Epidermal melanocyte (primary cell): Measurements from ENCODE around the gene SPIRE2.
"Not testable (repeated sequence)": the region's sequence is repeated elsewhere in the genome, so short reads cannot be mapped to it uniquely, and the experiment has no call there.

ENCODE experiments used
- DNase-seq: peaks from one replicate; pipeline ENCODE4 v3.0.0; 2011; ENCODE audit warnings: low spot score; ENCODE audit not compliant: insufficient read length

SPIRE2 gene

DNA sequence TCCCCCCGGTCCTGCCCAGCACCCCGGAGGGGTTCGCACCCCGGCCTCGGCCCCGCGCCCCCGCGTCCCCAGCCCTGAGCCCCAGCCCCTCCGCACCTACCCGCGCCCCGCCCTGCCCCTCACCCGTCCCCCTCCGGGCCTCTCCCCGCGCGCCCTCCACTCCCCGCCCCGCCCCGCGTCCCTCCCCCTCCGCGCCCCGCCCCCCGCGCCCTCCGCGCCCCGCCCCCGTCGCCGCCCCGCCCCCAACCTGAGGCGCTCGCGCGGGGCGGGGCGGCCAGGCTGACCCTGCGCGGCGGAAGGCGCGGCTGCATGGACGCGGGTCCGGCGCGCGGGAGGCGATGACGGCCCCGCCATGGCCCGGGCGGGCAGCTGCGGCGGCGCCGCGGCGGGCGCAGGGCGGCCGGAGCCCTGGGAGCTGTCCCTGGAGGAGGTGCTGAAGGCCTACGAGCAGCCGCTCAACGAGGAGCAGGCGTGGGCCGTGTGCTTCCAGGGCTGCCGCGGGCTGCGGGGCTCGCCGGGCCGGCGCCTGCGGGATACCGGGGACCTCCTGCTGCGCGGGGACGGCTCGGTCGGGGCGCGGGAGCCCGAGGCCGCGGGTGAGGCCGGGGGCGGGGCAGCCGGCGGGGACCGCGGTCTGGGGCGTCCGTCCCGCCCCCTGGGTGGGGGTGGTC, at the start of gene SPIRE2:
SPIRE2 (plus strand) TSS at position 277 of the 671 bp plus-strand sequence; CDS start at position 353, 76 bp downstream.
- no peak for DNase-seq

DNA sequence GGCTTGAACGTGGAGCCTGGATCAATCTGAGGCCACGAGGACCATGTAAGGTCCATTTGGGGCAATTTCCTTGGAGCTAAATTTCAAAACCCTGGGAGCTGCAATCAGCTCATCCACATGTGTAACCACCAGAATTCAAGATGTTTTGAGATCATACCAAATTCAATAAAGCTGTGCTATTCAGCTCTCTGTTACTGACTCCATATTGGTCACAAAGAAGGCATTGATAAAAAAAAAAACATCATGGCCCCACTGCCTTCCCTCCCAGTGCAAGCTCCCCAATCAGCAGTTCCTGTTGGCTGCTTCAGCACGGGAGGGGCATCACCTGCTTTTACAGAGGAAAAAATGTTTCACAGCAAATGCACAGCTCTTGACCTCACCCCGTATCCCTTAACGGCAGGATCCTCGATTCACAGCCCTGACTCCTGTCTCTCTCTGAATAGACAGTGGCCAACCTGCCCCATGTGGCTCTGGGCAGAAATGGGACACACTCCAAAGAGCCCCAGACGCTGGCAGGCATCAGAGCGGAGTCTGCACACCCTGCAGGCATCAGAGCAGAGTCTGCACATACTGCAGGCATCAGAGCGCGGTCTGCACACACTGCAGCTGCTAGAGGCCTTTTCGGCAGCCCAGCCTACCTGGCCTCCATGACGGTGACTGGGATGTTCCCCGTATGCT, 48.9 kb upstream of the SPIRE2 start:
- DNase-seq: peak; percentile 72

DNA sequence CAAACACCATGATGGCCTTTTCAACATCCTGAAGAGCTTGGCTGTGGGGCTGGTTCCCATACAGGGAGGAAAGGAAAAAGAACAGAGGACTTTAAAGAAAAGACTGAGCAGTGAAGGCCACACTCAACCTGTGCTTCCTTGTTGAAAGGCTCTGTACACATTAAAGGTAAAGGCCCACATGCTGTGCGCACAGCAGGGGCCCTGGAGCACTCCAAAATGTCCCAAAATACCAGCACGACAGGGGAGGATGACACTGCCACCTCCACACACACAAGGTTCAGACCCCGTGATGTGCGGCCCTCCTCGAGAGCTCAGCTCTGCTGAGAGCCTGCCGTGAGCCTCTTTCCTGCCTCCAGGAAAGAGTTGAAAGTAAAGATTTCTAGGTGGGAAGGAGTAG, 48.4 kb upstream of the SPIRE2 start:
- DNase-seq: no peak

GRCh38 chr16:89782489-89782888, 45.8 kb upstream of the SPIRE2 start:
- DNase-seq: no peak

GRCh38 chr16:89783952-89784351, 44.3 kb upstream of the SPIRE2 start:
- DNase-seq: not testable (repeated sequence)

DNA sequence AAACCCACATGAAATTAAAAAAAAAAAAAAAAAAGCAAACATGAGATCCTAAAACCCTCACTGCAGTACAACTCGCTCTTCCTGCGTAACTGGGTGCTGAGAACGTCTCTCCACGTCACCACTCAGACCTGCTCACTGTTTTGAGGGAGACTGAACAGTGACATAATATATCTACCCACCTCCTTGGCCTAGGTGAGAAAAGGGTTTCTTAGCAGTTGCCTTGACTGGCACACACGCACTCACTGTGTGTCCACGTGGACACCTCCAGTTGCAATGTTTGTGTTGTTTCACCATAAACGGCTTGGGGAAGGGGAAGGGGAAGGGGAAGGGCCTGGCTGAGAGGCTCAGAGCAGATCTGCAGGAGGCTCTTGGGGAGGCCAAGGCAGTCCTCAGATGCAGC, 43.9 kb upstream of the SPIRE2 start:
- no peak for DNase-seq

DNA sequence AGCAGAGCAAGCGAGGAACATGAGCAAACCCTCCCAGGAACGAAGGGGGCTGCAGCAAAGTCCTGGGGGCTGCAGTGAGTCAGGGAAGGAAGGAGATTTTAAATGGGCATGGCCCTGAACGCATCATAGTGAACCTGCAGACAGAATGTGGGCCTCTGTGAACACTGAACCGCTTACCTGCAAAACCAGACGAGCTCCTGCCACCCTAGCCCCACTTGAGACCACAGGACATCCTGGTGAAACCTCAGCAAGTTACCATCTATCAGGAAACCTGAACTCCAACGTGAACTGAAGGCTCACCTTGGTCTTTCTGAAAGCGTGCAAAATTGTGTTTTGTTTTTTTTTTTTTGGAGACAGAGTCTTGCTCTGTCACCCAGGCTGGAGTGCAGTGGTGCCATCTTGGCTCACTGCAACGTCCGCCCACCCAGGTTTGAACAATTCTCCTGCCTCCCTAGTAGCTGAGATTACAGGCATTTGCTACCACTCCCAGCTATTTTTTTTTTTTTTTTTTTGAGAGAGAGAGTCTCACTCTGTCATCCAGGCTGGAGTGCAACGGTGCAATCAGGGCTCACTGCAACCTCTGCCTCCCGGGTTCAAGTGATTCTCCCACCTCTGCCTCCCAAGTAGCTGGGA, 42.6 kb upstream of the SPIRE2 start:
- no peak for DNase-seq

DNA sequence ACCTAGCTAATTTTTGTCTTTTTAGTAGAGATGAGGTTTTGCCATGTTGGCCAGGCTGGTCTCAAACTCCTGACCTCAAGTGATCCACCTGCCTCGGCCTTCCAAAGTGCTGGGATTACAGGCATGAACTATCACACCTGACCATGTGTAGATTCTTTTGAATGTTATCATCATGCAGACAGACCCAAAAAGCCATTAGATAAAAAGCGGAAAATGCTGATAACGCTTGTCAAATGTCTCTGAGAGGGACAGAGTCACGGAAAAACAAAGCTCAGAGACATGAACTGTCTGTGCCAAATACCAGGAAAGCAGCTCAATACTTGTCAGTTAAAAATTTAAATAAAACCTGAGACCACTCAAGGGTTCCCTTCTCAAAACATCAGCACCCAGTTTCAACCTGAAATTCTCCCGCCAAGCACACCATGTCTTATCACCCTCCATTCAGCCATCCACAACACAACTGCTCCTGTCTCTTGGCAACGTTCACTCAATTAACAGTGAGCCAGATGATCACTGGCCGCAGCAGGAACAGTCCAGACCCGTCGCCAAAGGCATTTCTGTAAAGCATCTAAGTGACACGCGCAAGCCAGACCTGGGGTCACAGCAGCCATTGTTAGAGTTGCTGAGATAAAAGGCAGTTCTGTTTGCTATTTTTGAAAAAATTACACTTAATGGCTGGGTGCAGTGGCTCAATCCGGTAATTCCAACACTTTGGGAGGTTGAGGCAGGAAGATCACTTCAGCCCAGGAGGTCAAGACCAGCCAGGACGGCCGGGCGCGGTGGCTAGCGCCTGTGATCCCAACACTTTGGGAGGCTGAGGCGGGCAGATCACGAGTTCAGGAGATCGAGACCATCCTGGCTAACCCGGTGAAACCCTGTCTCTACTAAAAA, 41.6 kb upstream of the SPIRE2 start:
- no peak for DNase-seq

DNA sequence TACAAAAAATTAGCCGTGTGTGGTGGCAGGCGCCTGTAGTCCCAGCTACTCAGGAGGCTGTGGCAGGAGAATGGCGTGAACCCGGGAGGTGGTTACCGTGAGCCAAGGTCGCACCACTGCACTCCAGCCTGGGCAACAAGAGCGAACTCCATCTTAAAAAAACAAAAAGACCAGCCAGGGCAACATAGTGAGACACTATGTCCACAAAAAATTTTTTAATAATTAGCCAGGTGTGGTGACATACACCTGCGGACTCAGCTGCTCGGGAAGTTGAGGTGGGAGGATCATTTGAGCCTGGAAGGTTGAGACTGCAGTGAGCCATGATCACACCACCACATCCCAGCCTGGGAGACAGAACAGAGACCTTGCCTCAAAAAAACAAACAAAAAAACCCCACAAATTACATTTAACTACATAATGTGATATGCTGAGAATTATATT, 40.9 kb upstream of the SPIRE2 start:
- no peak for DNase-seq

- no peak for DNase-seq
Observed at GRCh38 chr16:89791278-89791995, 36.8 kb upstream of the SPIRE2 start.

DNA sequence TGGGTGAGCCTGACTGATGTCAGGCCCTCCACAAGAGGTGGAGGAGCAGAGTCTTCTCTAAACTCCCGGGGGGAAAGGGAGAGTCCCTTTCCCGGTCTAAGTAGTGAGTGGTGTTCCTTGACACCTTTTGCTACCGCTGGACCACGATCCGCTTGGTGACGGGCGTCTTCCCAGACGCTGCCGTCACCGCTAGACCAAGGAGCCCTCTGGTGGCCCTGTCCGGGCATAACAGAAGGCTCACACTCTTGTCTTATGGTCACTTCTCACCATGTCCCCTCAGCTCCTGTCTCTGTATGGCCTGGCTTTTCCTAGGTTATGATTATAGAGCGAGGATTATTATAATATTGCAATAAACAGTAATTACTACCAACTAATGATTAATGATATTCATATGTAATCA, 35.2 kb upstream of the SPIRE2 start:
- not testable (repeated sequence) for DNase-seq

- DNase-seq: no peak
Observed at GRCh38 chr16:89793955-89794354, 34.3 kb upstream of the SPIRE2 start.

- DNase-seq: no peak
Observed at GRCh38 chr16:89795676-89796075, 32.6 kb upstream of the SPIRE2 start.

DNA sequence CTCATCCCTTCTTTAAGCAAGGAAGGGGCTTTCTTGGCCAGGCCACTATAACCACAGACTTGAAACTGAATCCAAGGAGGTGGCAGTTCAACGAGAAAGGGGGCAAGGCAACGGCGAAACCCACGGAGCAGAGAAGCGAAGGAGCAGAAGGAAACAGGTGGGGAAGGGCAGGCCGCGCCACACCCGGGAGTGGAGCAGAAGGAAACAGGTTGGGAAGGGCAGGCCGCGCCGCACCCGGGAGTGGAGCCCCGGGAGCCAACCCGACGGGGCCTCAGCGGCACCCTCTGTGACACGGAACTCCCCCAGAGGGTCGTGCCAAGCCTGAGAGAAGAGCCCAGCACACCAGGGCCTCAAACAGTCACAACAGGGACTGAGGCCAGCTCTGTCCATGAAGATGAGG, 32.2 kb upstream of the SPIRE2 start:
- no peak for DNase-seq

DNA sequence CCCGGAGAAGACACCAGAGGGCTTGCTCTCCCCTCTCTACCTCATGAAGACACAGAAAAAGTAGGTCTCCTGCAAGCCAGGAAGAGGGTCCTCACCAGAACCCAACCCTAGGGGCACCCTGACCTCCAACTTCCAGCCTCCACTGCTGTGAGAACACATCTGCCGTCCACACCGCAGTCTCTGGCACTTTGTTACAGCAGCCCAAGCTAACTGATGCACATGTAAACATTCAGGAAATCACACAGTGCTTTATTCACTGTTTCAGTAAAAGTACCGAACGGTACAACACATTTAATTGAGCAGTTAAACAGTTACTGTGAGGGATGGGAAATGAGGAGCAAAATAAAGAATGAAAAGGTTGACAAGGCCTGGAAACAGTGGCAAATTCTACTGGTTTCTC, 30.1 kb upstream of the SPIRE2 start:
- no peak for DNase-seq

DNA sequence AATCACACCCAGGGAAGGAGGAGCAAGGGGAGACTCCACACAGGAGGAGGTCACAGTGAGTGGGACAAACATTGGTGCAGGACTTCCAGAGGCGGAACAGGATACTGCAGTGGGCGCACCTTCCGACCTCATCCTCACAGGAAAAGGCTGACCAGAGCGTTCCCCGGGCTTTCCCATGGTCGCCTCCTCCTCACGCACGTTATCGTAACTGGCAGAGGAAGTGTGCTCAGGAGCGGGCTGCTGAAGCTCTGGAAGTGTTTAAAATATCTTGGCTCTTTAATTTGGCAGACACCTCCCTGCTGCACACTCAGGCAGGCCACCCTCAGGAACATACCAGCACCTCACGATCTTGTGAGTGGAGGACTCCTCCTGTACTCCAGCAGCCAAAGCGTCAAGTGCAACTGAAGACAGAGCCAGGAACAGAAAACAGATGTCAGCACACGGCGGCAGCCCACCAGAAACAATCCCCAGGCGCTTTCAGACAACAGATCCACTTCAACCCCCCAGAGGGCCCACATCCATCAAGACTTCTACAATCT, 29.4 kb upstream of the SPIRE2 start:
- no peak for DNase-seq

- no peak for DNase-seq
Observed at GRCh38 chr16:89801800-89802199, 26.5 kb upstream of the SPIRE2 start.

DNA sequence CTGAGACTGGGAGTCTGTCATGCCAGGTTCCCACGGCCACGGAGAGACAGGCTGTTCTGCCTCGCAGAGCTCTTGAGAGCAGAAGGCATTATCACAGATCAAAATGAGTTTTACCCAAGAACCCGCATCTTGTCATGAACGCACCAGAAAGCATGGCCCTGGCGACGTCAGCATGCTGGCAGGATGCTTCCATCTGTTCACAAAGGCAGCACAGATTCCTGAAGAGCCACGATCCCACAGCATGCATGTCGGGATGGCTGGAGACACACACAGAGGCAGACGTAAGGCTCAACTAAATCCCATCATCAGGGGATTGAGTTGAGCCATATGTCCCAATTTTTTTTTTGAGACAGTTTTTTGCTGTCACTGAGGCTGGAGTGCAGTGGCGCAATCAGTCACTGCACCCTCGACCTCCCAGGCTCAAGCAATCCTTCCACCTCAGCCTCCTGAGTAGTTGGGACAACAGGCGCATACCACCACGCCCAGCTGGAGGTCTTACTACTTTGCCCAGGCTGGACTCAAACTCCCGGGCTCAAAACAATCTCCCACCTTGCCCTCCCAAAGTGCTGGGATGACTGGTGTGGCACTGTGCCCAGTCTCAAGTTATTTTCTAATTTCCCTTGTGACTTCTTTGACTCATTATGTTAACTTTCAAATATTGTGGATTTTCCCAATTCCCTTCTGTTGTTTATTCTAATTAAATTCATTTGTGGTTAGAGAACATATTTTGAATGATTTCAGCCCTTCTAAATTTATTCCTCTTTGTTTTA, 23.0 kb upstream of the SPIRE2 start:
- no peak for DNase-seq

DNA sequence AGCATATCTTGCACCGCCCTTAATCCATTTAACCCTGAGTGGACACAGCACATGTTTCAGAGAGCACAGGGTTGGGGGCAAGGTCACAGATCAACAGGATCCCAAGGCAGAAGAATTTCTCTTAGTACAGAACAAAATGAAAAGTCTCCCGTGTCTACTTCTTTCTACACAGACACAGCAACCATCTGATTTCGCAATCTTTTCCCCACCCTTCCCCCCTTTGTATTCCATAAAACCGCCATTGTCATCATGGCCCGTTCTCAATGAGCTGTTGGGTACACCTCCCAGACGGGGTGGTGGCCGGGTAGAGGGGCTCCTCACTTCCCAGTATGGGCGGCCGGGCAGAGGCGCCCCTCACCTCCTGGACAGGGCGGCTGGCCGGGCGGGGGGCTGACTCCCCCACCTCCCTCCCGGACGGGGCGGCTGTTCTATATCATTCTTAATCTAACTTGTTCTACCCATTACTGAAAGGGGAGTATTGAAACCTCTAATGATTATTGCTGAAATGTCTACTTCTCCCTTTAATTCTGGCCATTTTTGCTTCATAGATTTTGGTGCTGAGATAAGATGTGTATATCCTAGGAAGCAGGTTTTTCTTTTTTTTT, 21.6 kb upstream of the SPIRE2 start:
- DNase-seq: not testable (repeated sequence)
